GM21515 (cell line): ENCODE measurements around the gene SPDEF.

Source experiments
- ATAC-seq: cut with Tn5 transposase; IDR thresholded peaks from one replicate; pipeline ENCODE4 v1.9.1; 2021; ENCODE audit not compliant: unreplicated experiment

Gene SPDEF

DNA sequence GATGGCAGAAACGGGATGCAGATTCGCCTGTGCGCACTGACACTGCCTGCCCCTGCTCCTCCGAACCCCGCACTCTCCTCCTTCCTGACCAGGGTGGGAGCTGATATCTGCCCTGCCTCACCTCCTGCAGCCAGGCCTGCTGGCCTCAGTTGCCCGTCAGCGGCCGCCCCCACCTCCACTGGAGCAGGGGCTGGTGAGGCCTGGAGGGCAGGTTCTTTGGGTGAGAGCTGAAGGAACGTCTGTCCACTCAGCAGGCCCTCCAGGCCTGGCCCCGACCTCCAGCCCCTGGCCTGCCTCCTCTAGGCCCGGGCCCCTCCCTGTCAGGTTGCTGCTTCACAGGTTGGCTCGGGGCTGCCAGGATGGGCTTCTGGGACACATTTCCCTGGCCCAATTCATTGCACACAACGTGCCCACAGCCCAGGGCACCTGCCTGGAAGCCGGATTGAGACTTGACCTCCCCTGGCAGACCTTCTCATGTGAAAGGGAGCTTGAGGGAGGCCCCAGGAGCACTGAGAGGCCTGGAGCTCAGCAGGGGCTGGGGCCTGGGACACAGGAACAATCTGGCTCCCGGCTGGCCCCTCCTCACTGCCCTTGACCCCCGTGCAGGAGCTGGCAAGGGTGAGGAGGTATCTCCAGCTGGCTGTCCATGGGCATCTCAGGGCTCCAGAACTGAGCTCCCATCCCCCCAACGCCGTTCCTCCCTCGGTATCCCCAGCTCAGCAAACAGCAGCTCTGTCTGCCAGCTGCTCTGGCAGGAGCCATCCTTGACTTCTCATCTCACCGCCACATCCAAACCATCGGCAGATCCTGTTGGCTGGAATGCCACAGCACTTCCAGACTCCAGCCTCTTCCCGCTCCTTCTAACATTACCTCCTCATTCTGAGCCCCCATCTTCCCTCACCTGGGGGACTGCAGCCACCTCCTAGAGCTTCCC is 39.5 kb downstream of the SPDEF start:
- no peak for ATAC-seq

DNA sequence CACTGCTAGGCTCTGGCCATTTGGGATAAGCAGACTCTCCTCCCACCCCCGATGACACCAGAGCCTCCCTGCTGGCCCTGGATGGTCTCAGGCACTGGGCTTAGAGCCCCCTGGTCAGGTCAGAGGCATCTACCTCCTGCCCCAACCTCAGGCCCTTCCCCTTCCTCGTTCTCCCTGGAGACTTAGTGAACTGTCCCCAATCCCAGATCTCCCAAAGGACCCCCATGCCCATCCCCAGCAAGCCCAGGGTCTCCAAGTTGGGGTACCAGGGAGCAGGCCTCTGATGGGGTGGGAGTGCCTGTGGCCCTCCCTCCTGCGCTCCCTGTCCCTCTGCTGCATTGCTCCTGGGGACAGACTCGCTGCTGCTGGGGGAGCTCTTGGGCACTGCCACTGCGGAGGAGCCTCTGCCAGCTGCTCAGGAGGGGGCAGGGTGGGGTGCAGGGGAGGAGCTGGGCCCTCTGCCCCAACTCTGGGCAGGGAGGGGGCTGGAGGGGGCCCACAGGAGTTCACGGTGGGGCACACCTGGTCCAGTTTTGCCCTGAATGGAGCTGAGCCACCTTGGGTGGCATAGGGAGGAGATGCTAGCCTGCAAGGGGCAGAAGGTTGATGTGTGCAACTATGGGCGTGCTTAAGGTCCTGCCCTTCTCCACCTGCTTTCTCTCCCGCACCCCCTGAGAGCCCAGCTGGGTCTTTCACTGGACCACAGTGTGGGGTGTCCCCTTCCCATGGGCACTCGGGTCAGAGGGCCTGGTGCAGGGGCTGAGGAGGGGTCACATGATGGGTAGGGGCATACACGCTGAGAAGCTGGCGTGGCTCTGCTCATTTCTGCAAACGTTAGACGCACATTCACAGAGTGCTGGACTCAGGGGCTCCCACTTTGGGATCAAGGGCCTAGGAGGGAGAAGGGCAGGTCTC is 40.4 kb downstream of the SPDEF start:
- no peak for ATAC-seq

DNA sequence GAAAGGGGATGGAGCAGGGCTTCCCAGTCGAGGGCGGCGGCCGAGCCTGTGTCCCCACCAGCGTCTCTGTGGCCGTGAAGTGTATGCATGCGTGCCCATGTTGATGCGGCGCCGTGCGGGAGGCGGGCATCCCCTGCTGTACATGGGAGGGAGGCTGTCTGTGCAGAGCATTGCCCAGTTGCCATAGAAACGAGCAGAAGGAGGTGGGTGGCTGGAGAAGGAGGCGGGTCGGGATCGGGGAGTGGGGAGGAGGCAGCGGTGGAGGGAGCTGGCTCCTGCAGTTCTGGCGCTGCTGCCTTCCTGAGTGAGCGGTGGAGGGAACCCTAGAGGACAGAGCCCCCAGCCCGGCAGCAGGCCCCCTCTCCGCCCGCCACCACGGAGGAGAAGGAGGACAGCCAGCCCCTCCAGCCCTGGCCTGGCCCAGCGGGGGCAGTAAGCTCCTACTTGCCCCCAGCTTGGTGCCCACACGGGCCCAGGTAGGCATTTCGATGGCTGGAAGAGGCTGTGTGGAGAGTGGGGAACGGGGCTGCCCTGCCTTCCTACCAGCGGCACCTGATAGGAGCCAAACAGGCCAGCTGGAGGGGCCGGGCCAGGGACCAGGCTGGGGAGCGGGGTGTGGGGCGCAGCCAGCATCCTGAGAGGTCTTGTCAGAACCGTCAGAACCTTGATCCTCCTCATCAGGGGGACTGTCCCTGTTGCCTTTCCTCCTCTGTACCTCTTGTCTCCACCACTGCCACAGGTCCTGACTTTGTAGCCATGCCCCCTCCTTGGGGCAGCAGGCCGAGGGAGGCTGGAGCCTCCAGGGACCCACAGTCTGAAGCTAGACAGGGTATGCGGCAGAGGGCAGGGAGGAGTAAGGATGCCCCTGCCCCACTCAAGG is 41.3 kb downstream of the SPDEF start:
- no peak for ATAC-seq

DNA sequence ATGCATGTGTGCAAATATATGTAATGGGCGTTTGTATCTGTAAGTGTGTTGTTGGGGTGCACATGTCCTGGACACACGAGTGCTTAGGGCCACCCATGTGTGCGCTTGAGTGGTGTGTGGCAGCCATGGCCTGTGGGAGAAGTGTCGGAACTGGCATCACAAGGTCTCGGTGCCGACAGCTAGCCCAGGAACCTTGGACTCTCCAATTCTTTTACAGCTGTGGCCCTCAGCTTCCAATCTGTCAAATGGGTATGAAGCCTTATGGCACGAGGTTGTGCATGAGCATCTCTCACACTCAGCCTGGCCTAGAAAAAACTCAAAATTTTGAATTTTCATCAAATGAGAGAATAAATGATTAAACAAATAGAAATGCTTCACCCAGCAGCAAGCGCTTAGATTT is 42.0 kb downstream of the SPDEF start:
- no peak for ATAC-seq

DNA sequence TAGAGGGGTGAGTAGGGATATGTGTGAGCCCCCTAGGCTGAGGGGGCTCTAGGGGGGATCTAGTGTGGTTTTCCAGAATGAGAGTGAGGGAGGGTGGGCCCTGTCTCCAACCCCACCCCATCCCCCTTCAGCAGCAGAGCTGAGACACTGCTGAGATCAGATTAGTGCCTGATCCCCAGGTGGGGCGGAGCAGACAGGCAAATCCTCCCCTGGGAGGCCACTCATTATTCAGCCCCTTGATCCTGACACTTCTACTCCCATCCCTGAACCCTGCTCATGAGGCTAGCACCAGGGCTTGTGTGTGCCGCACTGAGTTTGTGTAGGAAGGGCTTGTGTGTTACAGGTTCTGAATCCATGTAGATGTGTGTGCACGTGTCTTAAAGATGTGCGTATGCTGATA is 42.5 kb downstream of the SPDEF start:
- no peak for ATAC-seq

DNA sequence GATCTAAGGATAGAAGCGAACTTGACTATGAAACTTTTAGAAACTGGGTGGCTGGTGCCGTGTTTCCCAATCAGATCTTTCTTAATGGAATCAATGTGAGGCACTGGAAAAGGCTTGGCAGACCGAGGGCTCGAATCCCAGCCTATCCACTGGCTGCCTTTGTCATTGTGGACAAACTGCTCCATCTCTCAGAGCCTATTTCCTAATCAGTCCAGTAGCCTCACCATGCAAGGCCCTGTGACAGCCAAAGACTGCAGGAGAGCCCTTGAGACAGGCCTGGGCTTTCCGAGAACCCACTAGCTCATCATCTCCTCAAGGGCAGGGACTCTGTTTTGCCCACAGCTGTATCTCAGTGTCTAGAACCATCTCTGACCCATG is 43.4 kb downstream of the SPDEF start:
- ATAC-seq = no peak

DNA sequence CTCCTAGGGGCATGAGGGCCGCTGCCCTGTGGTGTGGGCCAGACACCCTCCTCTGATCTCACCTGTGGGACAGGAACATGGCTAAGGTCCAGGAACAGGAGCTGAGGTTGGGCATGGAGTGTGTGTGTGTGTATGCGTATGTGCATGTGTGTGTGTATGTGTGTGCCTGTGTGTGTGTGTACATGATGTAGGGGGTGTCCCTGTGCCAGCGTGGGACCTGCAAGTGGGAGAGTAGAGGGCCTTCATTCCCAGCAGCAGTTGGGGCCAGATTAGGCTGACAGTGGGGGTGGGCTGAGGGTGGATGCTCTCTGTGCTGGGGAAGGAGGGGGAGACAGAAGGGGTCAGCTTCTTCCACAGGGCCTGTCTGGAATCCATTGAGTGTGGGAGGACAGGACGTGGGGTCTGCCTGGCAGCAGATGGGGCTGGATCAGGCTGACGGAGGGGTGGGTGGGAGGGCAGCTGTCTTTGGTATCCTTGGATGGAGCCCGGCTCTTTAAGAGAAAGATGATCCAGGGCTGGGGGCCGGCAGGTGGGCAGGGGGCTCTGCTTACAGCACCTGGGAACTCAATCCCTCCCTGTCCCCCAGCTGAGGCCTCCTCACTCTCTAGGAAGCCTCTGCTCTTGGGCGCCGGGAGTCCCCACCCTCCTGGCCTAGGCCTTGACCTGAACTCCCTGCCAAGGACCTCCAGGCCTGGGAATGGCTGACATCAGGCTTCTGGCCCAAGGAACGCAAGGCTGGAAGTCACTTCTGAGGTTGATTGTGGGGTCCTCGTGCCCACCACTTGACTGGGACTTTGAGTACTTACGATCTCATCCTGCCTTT is 44.0 kb downstream of the SPDEF start:
- ATAC-seq = no peak

DNA sequence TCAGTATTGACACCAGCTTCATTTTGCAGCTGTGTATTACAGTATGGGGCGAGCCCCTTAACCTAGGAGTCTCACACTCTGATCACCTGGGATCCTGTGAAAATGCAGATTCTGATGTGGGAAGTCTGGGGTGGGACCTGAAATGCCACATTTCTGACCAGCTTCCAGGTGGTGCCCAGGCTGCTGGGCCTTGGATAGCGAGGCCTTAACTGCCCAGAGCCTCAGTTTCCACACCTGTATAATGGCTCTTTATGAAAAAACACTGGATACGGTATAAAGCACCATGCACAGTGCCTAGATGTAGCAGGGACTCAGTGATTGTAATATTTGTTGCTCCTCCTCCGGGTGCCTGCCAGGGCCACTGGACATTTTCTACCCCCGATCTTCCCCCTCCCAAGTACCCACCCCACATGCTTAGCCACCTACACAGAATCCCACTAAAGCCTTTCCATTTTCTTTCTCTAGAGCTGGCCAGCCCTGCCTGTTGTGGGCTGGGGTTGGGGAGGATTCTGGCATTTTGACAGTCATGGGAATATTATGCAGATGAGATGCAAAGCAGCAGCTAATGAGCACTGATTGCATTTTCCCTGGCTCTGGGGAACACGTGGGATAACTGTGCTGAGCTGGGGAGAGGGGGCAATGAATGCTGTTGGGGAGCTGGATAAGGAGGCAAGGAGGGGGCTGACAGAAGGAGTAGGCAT is 44.8 kb downstream of the SPDEF start:
- ATAC-seq = no peak

DNA sequence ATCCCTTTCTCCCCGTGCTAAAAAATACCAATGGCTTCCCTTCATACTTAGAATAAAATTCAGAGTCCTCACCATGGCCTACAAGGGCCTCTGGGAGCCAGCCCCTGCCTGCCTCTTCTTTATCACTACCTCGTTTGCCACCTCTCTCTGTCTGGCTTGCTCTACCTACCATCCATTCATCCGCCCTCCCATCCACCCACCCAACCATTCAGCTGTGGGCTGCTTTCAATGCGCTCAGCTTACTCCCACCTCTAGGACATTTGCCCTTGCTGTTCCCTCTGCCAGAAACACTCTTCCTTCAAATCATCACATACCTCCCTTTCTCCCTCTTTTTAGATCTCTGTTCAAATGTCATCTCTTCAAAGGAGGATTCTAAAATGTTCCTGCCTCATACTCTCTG is 45.8 kb downstream of the SPDEF start:
- no peak for ATAC-seq

DNA sequence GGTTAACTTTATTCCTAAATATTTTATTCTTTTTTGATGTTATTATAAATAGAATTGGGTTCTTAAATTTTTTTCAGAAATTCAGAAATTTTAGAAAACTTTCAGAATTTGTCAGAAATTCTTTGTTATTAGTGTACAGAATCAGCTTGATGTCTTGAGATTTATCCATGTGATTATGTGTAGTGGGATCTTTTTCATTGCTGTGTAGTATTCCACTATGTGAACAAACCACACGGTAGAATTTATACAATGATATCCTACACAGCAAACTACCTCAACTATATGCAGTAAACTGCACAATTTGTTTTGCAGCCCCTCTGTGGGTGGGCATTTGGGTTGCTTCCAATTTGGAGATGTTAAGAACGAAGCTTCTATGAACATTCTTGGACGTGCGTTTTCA is 46.3 kb downstream of the SPDEF start:
- ATAC-seq = no peak

DNA sequence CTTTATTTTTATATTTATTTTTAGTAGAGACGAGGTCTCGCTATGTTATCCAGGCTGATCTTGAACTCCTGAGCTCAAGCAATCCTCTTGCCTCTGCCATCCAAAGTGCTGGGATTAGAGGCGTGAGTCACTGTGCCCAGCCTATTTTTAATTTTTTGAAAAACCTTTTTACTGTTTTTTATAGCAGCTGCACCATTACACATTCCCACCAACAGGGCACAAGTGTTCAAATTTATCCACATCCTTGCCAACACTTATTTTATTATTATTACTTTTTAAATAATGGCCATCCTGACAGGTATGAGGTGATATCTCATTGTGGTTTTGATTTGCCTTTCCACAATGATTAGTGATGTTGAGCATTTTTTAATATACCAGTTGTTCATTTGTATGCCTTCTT is 47.7 kb downstream of the SPDEF start:
- no peak for ATAC-seq

DNA sequence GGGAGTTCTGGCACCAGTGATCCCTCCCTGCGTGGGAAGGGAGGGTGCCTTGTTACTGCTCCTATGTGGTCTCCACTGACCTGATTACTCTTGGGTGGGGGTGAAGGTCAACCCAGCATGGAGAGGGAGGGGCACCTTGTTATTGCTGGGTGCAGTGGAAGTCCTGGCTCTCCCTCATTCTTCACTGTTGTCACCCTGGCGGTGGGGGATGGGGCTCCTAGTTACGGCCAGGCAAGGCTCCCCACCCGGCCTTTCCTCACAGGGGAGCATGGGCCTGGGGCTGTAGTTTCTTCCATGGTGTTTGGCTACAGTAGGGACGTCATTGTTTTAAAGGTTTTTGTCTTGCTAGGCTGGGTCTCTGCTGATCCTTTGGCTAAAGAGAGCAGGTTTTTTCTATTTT is 49.4 kb downstream of the SPDEF start:
- no peak for ATAC-seq

DNA sequence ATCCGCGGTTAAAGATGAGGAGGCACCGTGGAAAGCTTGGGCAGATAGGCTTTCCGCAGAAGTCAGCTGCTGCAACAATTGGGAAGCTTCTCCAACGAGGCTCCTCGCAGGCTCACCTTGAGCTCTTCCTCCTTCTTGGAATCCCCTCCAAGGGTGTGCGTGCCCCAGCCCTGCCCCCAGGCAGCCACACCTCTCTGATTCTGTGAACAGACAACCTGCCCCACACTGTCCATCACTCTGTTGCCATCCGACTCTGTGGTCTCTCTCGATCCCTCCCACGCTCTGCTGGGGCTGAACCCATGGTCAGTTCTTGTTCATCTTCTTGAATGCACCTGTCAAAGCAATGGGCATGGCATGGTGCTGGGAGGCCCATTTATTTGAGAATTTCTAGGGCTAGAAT is 58.7 kb downstream of the SPDEF start:
- ATAC-seq = no peak

DNA sequence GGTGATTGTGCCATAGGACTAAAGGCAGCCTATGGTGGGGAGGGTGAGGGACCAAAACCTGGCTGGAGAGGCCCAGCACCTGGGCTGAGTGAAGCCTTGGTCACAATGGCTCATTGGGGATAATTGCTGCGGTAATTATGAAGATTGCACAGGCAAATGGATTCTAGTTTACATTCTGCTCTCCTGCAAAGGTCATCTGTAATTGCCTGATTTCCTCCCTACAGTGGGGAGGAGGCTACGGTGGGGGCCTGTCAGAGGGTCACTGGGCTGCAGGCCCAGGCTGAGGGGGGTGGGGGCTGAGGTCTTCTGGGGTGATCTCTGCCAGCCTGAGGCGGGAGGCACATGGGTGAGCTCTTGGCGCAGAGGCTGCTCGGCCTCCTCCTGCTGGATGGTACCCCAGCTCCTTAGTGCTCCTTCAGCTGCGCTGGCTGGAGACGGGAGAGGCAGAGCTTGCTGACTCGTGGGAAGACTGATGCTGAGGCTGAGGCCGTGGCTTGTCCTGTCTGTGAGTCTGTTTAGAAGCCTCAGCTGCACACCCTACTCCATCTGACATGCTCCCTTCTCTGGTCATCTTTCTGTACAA is 59.9 kb downstream of the SPDEF start:
- no peak for ATAC-seq

DNA sequence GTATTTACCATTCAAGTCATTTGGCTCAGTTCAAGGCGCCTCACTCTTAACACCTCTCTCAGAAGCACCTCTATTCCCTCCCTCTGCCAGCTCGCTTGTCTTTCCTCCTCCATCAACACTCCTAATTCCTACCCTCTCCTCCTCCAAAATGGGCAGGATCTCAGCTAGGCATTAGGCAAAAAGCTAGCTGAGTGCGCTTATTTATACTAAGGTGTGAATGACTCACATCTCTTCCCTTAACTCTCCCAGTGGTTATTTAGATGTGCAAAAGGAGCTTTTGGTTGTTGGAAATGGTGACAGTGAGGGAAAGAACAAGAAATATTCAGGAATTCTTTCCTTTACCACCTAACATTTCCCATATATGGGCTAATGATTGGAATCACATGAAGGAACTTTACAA is 61.2 kb downstream of the SPDEF start:
- no peak for ATAC-seq

DNA sequence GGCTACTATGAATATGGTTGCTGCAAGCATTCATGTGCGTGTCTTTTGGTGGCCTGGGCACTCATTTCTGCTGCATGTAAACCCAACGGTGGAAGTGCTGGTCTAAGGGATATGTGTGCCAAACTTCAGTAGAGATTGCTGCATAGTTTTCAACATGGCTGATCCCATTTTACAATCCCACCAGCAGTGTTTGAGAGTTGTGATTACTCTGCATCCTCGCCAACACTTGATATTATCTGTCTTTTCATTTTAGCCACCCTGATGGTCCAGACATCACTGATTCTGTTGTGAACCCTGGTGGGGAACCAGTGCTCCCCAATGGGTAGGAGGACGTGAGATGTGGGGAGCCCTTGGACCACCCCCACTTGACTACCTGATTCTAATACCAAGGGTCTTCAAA is 62.8 kb downstream of the SPDEF start:
- no peak for ATAC-seq

DNA sequence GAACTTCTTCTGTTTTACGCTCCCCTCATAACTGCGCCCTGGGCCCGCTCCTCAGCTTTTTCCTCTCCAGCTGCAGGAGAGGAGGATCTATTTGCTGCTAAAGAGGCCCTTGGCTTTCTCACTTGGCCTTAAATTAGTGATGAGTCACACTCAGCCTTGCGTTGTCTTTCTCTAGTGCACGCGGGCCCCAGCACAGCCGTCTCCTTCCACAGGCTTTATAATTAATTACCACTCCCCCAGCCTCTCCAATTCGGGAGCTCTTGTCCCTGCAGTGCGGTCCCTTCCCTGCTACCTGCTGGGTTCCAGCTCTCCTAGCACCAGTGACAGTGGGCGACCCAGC is 65.1 kb downstream of the SPDEF start:
- ATAC-seq = no peak

DNA sequence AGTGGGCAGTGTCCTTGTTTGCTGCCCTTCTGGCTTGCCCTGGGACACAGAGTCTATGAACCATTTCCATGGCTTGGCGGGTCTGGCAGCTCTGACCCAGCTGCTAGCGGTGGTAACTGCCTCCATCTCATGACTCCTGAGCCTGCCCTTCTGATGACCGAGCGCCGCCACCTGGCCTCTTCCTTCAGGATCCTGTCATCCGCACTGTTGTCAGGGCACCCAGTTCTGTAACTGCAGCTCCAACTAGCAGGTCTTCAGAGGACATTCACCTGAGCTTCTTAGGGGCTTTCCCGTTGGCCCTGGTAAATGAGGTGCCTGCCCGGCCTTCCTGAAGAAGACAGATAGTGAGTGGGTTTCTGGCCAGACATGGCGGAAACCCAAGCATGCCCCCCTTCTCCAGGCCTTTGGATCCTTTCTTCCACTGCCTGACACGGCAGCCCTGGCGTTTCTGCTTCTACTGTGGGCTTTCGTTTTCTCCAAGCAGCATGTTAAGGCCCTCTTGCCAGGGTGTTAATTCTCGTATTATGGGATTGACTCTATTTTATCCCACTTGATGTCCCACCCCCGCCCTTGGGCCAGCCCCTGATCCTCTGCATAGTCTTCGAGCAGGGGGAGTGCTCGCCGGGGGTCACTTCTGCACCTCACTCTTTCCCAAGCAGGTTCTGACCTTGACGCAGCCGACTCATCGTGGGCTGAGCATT is 65.6 kb downstream of the SPDEF start:
- no peak for ATAC-seq
